HG03521 (cell line): Measurements from ENCODE around the gene LRRC74B.

Source experiments
- ATAC-seq: cut with Tn5 transposase; IDR thresholded peaks from one replicate; pipeline ENCODE4 v1.9.1; 2021; ENCODE audit warnings: mild to moderate bottlenecking, moderate library complexity; ENCODE audit not compliant: unreplicated experiment

The LRRC74B gene

GRCh38 chr22:21101877-21102638 is 56.3 kb downstream of the LRRC74B start:
- ATAC-seq = no peak

DNA sequence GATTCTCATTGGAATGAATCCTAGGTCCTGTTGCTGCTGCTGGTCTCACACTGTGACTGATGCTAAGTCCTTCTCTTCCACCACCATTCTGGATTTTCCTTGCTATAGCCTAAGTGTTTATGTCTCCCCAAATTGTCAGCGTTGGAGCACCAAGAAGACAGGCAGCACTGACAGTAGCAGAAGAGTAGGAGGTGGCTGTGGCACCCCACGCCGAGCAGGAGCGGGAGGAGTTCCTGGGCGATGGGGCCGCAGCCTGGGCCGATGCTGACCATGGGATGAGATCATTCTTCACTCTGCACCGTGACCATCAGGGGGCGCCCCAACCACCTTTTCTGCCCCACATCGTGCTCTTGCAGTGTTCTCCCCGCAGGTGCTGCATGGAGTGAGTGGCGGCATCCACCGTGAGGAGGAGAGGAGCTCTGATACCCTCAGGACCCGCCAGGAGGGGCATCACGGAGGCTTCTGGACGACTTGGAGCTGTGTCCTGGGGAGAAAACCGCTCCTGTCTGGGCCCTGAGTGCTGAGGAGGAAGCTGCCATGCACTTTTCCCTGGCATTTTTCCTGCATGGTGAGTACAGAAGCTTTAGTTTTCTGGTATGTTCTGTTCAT is 57.0 kb downstream of the LRRC74B start:
- ATAC-seq = peak; percentile 48

DNA sequence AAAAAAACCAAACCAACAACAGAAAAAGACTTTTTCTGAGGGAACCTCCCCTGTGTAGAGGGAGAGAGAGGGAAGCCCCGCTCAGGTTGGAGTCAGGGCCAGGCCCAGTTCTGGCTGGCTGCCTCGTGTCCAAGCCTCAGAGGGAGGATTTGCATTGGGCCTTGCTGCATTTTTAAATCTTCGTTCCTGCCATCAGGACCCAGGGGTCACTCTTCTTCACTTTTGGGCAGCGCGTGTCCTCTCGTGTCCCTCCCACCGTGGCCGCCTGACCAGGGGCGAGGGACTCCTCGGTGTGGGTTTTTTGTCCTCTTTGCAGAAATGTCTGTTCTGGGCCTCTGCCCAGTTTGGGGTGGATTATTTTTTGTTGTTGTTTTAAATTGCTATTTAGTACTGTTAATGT is 57.9 kb downstream of the LRRC74B start:
- ATAC-seq = no peak

DNA sequence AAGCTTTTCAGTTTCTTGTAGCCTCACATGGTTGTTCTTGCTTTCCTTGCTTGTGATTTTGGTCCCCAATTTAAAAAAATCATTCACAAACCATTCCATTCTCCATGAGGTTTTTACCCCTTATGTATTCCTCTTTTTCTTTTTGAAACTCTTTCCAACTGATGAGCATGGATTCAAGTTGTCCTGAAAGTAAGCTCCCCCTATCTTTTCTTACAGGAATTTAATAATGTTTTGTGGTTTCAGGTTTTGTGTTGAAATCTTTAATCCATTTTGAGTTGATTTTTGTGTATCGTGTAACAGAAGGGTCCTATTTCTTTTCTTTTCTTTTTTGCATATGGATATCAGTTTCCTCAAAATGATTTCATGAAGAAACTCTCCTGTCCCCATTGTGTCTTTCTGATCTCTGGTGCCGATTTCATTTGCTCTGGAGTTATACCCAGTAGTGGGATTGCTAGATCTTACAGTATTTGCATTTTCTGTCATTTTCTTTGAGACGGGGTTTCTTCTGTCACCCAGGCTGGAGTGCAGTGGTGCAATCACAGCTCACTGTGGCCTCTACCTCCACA is 58.5 kb downstream of the LRRC74B start:
- no peak for ATAC-seq

- ATAC-seq = no peak
These were observed 59.5 kb downstream of the LRRC74B start for GRCh38 chr22:21105294-21105693.

GRCh38 chr22:21106000-21106399 is 60.3 kb downstream of the LRRC74B start:
- ATAC-seq = no peak

DNA sequence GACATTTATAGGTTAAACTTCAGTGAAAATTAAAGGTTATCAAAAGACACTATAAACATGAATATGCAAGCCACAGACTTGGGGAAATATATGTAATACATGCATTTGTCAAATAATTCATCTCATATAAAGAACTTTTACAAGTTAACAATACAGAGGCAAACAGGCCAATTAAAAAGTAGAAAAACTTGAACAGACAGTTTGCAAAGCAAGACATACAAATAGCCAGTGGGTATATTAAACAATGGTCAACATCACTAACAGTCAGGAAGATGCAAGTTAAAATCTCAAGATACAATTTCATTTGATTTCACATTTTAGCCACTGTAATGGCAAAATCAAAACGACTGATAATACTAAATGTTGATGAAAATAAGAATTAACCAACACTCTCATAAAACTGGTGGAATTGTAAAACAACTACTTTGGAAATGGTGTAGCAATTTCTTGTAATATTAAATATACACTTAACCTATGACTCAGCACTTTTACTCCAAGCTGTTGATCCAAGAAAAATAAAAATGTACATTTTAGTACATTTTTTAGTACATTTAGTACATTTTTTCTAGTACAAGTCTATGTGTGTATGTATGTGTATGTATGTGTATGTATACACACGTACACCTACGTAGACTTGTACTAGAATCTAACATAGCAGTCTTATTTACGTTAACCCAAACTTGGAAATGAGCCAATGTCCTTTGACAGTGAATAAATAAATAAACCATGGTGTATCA is 62.8 kb downstream of the LRRC74B start:
- ATAC-seq = no peak
